Measurements from ENCODE around the gene LRMDA. TPM values are rescaled to one million over a fixed set of nuclear protein-coding genes. Genes with fewer than 3 reads are reported as not detected.

The LRMDA gene
- total and polyA plus RNA-seq, 2 of the 4 experiments (the other 2 are of a cell fraction): 0.07 TPM; not detected in 1

- H3K36me3 ChIP-seq (ENCODE audit: control insufficient read depth, insufficient read depth, low read length): no peaks in the 10 kb centered on the region
- no peak overlapping the region for H3K9ac ChIP-seq (ENCODE audit: low read depth, low read length)
- H2BK5ac ChIP-seq (ENCODE audit: low read depth, low read length, poor library complexity, severe bottlenecking): no peak overlapping the region
- H3K4ac ChIP-seq (ENCODE audit: low read depth, low read length): no peak overlapping the region
- dilution Hi-C loops (cut with HindIII; ENCODE audit: low sequenced_read_pairs, unreplicated experiment): no loop called here
- no peak overlapping the region for H3K56ac ChIP-seq (ENCODE audit: extremely low read depth, insufficient read depth, low read length)
- no peak overlapping the region for H2AFZ ChIP-seq (replicated peaks; ENCODE audit: low read length, poor library complexity)
- CTCF ChIA-PET: no interaction called here
- BruUV-seq (replicated peaks): no TSS peak
- H3K14ac ChIP-seq (replicated peaks; ENCODE audit: low read depth, low read length): no peak overlapping the region
- POLR2A ChIA-PET (ENCODE audit: unreplicated experiment): no interaction called here
- intact Hi-C loops (cut with micrococcal nuclease): no loop called here
- no peak overlapping the region for H2BK120ac ChIP-seq (ENCODE audit: low read depth, low read length)
- H3K4me2 ChIP-seq (ENCODE audit: low read depth, low read length): no peak overlapping the region
- in situ Hi-C loops (cut with MboI; ENCODE audit: low sequenced_read_pairs): no loop called here
- no CpG with 5 or more reads among the region's 5 CpGs for WGBS, 2 experiments (ENCODE audit: extremely low coverage in 2 of 2, insufficient read length in 1 of 2)
- H3K27ac ChIP-seq (ENCODE audit: insufficient read depth, low read length): no peak overlapping the region
- no peak overlapping the region for H2BK15ac ChIP-seq (ENCODE audit: low read depth, low read length)
- no peak overlapping the region for H4K8ac ChIP-seq (ENCODE audit: low read depth in 2 of 2, low read length in 2 of 2)
- H3K4me3 ChIP-seq (ENCODE audit: insufficient read depth, low read depth, low read length): no peak overlapping the region
- no peak overlapping the region for H3K23ac ChIP-seq (ENCODE audit: low read depth, low read length)
- no peaks in the 10 kb centered on the region for H3K79me1 ChIP-seq (ENCODE audit: low read depth in 1 of 2, low read length in 2 of 2)
- H4K91ac ChIP-seq (ENCODE audit: insufficient read depth, low read depth, low read length): no peak overlapping the region
- no peak overlapping the region for H2BK20ac ChIP-seq (ENCODE audit: low read depth, low read length)
- no peaks in the 10 kb centered on the region for H3K9me3 ChIP-seq (ENCODE audit: control insufficient read depth, insufficient read depth, low read length)
- no peak overlapping the region for H2AK9ac ChIP-seq (replicated peaks; ENCODE audit: low read depth, low read length, poor library complexity)
- peaks cover 3% of the 10 kb centered on the region; the same call in 1 of the 2 replicates for H3K27me3 ChIP-seq (ENCODE audit: control insufficient read depth, insufficient read depth, low read length)
- no peaks in the 10 kb centered on the region for H3K4me1 ChIP-seq (ENCODE audit: control insufficient read depth, insufficient read depth, low read length)
- no peaks in the 10 kb centered on the region for H4K20me1 ChIP-seq (ENCODE audit: insufficient read depth, low read length)
- ATAC-seq (ENCODE audit: low read depth) (no peak), DNase-seq (no peak)
- H3K9me1 ChIP-seq (ENCODE audit: insufficient read depth, low read length): no peaks in the 10 kb centered on the region
- TF ChIP-seq USF2 (IDR thresholded peaks at IDR 0.05; ENCODE audit: low read depth, low read length) (no peak), POLR2A (IDR thresholded peaks at IDR 0.05; ENCODE audit: low read depth, low read length) (no peak), MAFK (IDR thresholded peaks at IDR 0.05; ENCODE audit: low read depth, low read length) (no peak), CTCF (conservative IDR thresholded peaks at IDR 0.05; ENCODE audit: low read depth, low read length) (no peak), MXI1 (IDR thresholded peaks at IDR 0.05; ENCODE audit: borderline replicate concordance, low read depth, low read length) (no peak), CEBPB (IDR thresholded peaks at IDR 0.05; ENCODE audit: low read depth, low read length) (no peak), NFE2L2 (IDR thresholded peaks at IDR 0.05; ENCODE audit: low read depth, low read length) (no peak), SMC3 (IDR thresholded peaks at IDR 0.05; ENCODE audit: low read depth, low read length) (no peak), BHLHE40 (IDR thresholded peaks at IDR 0.05; ENCODE audit: low read depth, low read length) (no peak), RCOR1 (IDR thresholded peaks at IDR 0.05; ENCODE audit: insufficient replicate concordance, low read length) (no peak), RFX5 (IDR thresholded peaks at IDR 0.05; ENCODE audit: low read depth, low read length) (no peak), CHD1 (IDR thresholded peaks at IDR 0.05; ENCODE audit: low read depth, low read length) (no peak), RAD21 (IDR thresholded peaks at IDR 0.05; ENCODE audit: low read length) (no peak), FOS (IDR thresholded peaks at IDR 0.05; ENCODE audit: low read depth, low read length) (no peak)
- H2AK5ac ChIP-seq (ENCODE audit: low read depth, low read length): no peak overlapping the region
- H4K5ac ChIP-seq (ENCODE audit: low read depth, low read length): no peak overlapping the region
- no peak overlapping the region for H3K18ac ChIP-seq (ENCODE audit: low read depth, low read length)
Observed at GRCh38 chr10:75606203-75606779, 174.9 kb downstream of the LRMDA start.

Measured in IMR-90 (cell line).